HepG2 (cell line): ENCODE data around the gene PLEKHG5. TPM values are rescaled to one million over a fixed set of nuclear protein-coding genes. Genes with fewer than 3 reads are reported as not detected.

ENCODE experiments used
- BATF2 ChIP-seq: sonication (generic); formaldehyde crosslinking; IDR thresholded peaks from 2 replicates; pipeline ENCODE4 v1.8.0; 2022; ENCODE audit warnings: mild to moderate bottlenecking, missing genetic modification reagents, moderate library complexity
- CREM ChIP-seq, 2 experiments: sonication (generic) in 1 of 2; formaldehyde crosslinking in 1 of 2; IDR thresholded peaks; 2 replicates each; pipeline versions ENCODE4 v1.4.0 to v1.6.1; 2016 to 2020; ENCODE audit warnings: antibody characterized with exemption in 1 of 2, mild to moderate bottlenecking in 1 of 2, missing genetic modification reagents in 1 of 2
- ELK4 ChIP-seq: sonication (generic); formaldehyde crosslinking; IDR thresholded peaks from 2 replicates; pipeline ENCODE4 v1.9.0; 2021; ENCODE audit warnings: missing genetic modification reagents, borderline replicate concordance
- HMGXB3 ChIP-seq: sonication (generic); formaldehyde crosslinking; IDR thresholded peaks from 2 replicates; pipeline ENCODE4 v1.4.0; 2020; ENCODE audit warnings: missing genetic modification reagents, borderline replicate concordance
- HOMEZ ChIP-seq: IDR thresholded peaks from 2 replicates; pipeline ENCODE4 v1.6.1; 2016; ENCODE audit warnings: low read depth
- HOXA3 ChIP-seq: sonication (generic); formaldehyde crosslinking; IDR thresholded peaks from 2 replicates; pipeline ENCODE4 v1.5.0; 2020; ENCODE audit warnings: missing genetic modification reagents
- HOXA7 ChIP-seq: sonication (generic); formaldehyde crosslinking; IDR thresholded peaks from 2 replicates; pipeline ENCODE4 v1.8.1; 2022; ENCODE audit warnings: mild to moderate bottlenecking, missing genetic modification reagents, moderate library complexity
- KDM2A ChIP-seq: sonication (generic); formaldehyde crosslinking; IDR thresholded peaks from 2 replicates; pipeline ENCODE4 v1.4.0; 2020; ENCODE audit warnings: low read depth, missing genetic modification reagents, borderline replicate concordance
- PHB2 ChIP-seq: fragments of 450-650 bp; IDR thresholded peaks from 2 replicates; pipeline ENCODE4 v1.6.1; 2018; ENCODE audit not compliant: partially characterized antibody
- ZBTB37 ChIP-seq: sonication (generic); formaldehyde crosslinking; IDR thresholded peaks from 2 replicates; pipeline ENCODE4 v1.4.0; 2020; ENCODE audit warnings: mild to moderate bottlenecking, missing genetic modification reagents
- ZNF143 ChIP-seq: sonication (generic); formaldehyde crosslinking; IDR thresholded peaks from 2 replicates; pipeline ENCODE4 v1.4.0; 2020; ENCODE audit warnings: missing genetic modification reagents
- ZNF160 ChIP-seq: sonication (generic); formaldehyde crosslinking; IDR thresholded peaks from 2 replicates; pipeline ENCODE4 v1.8.0; 2022; ENCODE audit warnings: mild to moderate bottlenecking, inconsistent platforms, missing genetic modification reagents
- ZNF574 ChIP-seq: sonication (generic); formaldehyde crosslinking; IDR thresholded peaks from 2 replicates; pipeline ENCODE4 v1.4.0; 2020; ENCODE audit warnings: missing genetic modification reagents
- ZNF589 ChIP-seq: sonication (generic); formaldehyde crosslinking; conservative IDR thresholded peaks from 2 replicates; pipeline ENCODE4 v1.8.0; 2022; ENCODE audit warnings: mild to moderate bottlenecking, moderate library complexity, missing genetic modification reagents
- polyA plus RNA-seq, 8 experiments: library from polyadenylated mRNA; depleted of rRNA in 3 of 8; stranded (reverse) in 7 of 8; unstranded in 1 of 8; fragments of >200 nt; fragmentation: Illumina TruSeq in 4 of 8; extraction: Trizol in 4 of 8; gene quantifications; 2 replicates each; pipeline versions ENCODE4 v1.2.1 to v1.2.3, GENCODE V29; 2011 to 2016; ENCODE audit warnings: low read depth in 4 of 8, missing spikeins in 1 of 8, mixed read lengths in 1 of 8; ENCODE audit not compliant: insufficient read depth in 1 of 8
- total RNA-seq, 5 experiments: library from RNA; depleted of rRNA; stranded (reverse); fragments of >200 nt; fragmentation: Illumina TruSeq; extraction: Trizol; gene quantifications; 2 replicates each; pipeline ENCODE4 v1.2.3, GENCODE V29; 2016; ENCODE audit warnings: low read depth in 1 of 5

The PLEKHG5 gene
- total and polyA plus RNA-seq, 2 of the 13 experiments (the other 11 are each of a cell fraction or from before 2014, with no cell fraction given) = 1.9 to 3.5 TPM

- TF ChIP-seq ZNF143 (CRISPR knock-in tag) (peak; percentile 36; the same call in 1 of the 2 replicates), ZNF589 (CRISPR knock-in tag) (no peak; the same call in 1 of the 2 replicates), ZNF160 (CRISPR knock-in tag) (0 out of 2 replicates have a peak, but pooled peaks have one; percentile 60), ELK4 (no peak), HOXA3 (CRISPR knock-in tag) (peak; percentile 85), HOMEZ (CRISPR knock-in tag) (no peak), ZNF574 (CRISPR knock-in tag) (peak; percentile 60), PHB2 (no peak), CREM (IDR thresholded peaks at IDR 0.05) (peak; percentile 67; the same call in 1 of the 2 replicates), CREM (CRISPR knock-in tag; IDR thresholded peaks at IDR 0.05) (no peak), HOXA7 (CRISPR knock-in tag) (no peak), ZBTB37 (peak; percentile 35; the same call in 1 of the 2 replicates), HMGXB3 (CRISPR knock-in tag) (no peak), KDM2A (CRISPR knock-in tag) (peak; percentile 44; the same call in 1 of the 2 replicates), BATF2 (0 out of 2 replicates have a peak, but pooled peaks have one; percentile 38)
Observed at GRCh38 chr1:6450943-6451373, 40.5 kb downstream of the PLEKHG5 start (continued).
